Effector CD8-positive, alpha-beta T cell (primary cell): ENCODE measurements around the gene NATD1.
A peak's percentile ranks its signal among the peaks of the same experiment; 100 is the strongest.

Experiments
- DNase-seq: peaks from one replicate; lab custom pipeline; 2025; lab: John Stamatoyannopoulos, UW

Gene NATD1

DNA sequence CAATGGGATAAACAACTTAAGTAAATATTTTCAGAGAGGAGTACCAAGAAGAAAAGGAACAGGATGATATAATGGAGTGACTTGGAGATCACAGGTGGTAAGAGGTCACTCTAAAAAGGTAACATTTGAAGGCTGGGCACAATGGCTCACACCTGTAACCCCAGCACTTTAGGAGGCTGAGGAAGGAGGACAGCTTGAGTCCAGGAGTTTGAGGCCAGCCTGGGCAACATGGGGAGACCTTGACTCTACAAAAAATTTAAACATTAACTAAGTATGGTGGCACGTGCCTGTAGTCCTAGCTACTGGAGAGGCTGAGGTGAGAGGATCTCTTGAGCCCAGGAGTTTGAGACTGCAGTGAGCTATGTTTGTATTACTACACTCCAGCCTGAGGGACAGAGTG lies 35.9 kb downstream of the NATD1 start:
- DNase-seq: no peak

GRCh38 chr17:21215935-21216334 lies 37.3 kb downstream of the NATD1 start:
- DNase-seq: no peak

- DNase-seq: no peak
Measured at GRCh38 chr17:21214777-21215541, 38.3 kb downstream of the NATD1 start.

DNA sequence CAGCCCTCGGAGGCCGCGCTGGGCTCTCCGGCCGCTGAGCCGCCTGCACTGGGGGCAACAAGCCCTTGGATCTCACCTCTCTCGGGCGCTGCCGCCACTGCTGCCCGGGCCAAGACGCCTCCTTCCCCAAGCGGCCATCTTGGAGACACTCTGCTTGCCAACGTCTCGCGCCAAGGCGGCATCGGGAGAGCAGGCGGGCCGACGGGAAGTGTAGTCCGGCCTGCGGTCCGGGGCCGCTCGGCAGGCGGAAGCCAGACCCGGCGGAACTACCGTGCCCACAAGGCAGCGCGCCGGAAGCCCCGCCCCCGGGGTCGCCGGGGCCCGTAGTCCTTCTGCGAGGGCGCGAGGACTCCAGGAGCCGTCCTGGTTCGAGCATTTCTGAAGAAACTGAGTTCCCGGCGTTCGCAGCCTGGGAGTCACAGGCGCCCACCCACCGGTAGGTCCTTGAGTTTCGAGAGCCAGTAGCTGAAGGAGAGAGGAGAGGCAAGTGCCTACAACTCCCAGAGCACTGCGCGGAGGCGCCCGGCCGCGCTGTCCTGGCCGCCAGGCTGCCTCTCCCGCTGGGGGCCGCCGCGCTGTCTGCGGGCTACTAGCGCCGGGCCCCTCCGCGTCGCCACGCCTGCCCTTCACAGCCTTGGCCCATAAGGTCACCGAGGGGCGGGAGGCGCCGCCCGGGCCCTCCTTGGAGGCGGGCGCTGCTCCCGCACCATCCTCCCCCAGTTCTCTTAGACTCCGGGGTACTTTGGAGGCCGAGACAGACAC lies 39.0 kb downstream of the NATD1 start, which contains the start of gene TMEM11:
TSS of gene TMEM11 (minus strand) at position 147 of the 762 bp plus-strand sequence. CDS start at position 138, 9 bp downstream.
- peak; percentile 89 for DNase-seq

DNA sequence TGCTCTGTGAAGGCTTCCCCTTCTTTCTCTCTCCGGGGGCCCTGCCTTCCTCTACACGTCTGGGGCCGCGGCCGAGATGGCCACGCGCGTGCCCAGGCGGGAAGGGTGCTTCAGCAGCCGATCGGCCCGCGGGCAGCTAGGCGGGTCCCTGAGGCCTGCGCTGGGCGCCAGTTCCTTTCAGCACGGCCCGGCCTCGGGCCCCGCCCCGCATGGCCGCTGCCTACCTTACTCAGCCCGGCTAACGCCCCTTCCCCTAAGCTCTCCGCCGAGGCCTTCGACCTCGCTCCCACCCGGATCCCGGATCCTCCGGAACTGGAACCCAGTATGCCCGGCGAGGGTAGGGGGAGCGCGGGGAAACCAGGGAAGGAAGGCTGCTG lies 39.6 kb downstream of the NATD1 start:
- no peak for DNase-seq

GRCh38 chr17:21212826-21213637 lies 40.2 kb downstream of the NATD1 start:
- DNase-seq: no peak

GRCh38 chr17:21211825-21212479 lies 41.3 kb downstream of the NATD1 start:
- DNase-seq: no peak

DNA sequence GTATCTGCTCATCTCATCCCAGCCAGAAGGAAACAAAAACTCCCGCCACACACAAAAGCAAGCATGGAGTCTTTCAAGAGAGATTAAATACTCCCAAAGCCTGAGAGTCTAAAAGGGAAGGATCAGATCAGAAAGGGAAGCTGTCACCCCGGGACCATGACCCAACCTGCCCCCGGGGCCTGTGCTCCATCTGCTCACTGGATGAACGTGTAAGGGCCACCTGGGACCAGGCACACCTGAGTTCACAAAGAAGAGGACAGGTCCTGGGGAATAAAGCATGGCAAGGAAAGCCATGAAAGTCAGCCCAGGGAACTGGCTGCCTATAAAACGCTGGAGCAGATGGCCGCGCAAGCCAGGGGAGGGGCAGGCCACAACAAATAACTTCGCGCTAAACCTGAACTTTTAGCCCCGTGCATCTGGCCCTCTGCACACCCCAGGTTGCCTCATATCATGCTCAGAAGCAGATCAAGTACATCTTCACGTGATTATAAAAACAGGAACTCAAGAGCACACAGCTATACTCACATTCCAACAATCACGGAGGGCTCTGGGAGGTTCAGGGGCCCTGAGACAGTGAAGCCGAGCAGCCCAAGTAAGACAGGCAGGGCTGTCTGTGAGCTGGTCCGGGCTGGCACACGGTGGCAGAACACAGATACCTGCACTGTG lies 42.7 kb downstream of the NATD1 start:
- no peak for DNase-seq

- DNase-seq: no peak
Measured at GRCh38 chr17:21209511-21210175, 43.6 kb downstream of the NATD1 start.

GRCh38 chr17:21208352-21208751 lies 44.9 kb downstream of the NATD1 start:
- no peak for DNase-seq

DNA sequence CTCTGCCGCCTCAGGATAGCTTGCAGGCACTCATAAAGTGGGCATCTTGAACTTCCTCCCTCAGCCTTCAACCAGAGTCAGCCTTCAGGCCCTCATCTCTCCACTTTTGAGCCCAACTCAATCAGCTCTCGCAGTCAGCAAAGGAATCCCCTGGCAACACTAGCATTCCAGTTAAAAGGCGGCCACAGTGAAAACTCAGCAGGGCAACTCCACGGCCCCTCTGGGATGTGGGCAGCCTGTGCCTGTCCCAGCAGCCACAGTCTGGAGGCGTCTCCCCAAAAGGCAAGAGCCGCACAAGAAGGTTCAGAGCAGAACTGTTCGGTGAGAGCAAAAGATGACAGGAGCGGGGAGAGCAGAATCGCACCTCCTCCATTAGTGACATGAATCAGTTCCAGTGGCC lies 48.3 kb downstream of the NATD1 start:
- no peak for DNase-seq

- no peak for DNase-seq
Measured at GRCh38 chr17:21202512-21202911, 50.7 kb downstream of the NATD1 start.

DNA sequence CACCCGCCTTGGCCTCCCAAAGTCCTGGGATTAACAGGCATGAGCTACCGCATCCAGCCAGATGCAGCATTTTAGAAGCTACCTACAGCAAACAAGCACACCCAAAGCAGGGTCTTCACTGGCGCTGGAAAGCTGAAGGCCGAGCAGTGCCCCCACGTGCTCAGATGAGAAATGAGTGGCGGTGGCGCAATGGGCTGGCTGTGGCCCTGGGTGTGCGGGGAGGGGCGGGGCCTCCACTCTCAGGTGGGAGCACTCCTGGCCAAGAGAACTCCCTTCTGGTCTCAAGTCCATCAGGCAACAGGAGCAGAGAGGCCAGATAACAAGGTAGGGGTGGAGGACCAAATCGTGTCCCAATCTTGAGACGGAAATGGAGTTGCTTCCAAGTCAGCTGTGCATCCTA lies 51.3 kb downstream of the NATD1 start:
- DNase-seq: no peak

DNA sequence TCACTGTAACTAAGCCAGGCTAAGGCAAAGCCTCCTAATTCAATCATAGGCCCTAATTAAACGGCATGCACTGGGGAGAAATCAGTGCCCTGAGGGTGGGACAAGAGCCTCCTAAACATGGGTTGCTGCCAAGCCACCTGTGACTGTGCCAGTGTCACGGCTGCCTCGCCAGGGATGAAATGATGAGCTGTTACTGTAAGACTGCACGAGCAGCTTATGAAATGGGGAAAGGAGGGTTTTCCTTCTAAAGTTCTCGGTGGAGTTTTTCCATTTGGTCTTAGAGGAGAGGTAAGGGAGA lies 52.0 kb downstream of the NATD1 start:
- DNase-seq: no peak

GRCh38 chr17:21200590-21201297 lies 52.5 kb downstream of the NATD1 start:
- no peak for DNase-seq

GRCh38 chr17:21199856-21200255 lies 53.4 kb downstream of the NATD1 start:
- DNase-seq: no peak

DNA sequence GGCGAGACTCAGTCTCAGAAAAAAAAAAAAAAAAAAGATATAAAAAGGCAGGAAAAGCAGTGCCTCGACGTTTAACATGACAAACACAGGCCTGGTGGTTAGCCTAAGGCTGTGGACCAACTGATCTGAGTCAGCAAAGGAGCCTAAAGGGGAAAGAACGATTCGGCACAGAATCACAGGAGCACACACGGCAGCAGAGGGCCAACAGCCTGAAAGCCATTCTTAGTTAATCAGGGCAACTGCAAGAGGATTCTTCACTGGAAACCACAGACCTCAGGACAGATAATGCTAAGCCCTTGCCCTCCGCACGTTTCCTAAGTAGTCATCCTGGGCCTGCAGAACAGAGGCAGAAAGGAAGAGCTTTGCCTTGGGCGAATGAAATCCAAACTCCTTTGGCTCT lies 53.9 kb downstream of the NATD1 start:
- no peak for DNase-seq

DNA sequence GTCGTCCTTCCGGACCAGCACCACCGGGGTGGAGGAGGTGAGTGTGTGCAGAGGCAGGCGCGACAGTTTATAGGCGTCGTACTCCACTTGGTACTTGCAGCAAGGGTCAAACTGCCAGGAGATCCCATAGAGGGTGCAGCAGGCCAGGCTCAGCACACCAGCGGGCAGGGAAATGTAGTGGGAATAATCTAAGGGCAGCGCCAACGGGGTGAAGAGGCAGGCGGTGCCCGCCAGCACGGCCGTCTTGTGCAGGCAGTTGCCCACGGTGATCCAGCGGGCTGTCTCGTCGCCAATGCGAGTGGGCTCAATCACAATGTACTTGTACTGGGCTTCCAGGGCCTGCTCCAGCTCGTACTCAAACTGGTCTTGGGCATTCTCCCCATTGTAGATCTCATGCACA lies 54.8 kb downstream of the NATD1 start:
- DNase-seq: no peak

GRCh38 chr17:21196126-21196525 lies 57.1 kb downstream of the NATD1 start:
- no peak for DNase-seq

- DNase-seq: no peak
Measured at GRCh38 chr17:21194703-21195102, 58.5 kb downstream of the NATD1 start.
